Osteocyte (in vitro differentiated cells): ENCODE measurements around the gene AHR. TPM values are rescaled to one million over a fixed set of nuclear protein-coding genes. Genes with fewer than 3 reads are reported as not detected.
A peak's percentile ranks its signal among the peaks of the same experiment; 100 is the strongest.

Experiments
- DNase-seq: peaks from one replicate; pipeline ENCODE4 v3.0.0; 2021; ENCODE audit warnings: mixed read lengths; ENCODE audit not compliant: unreplicated experiment; ENCODE audit errors: extremely low spot score
- H3K27ac Mint-ChIP-seq: one replicate; pipeline ENCODE4 v1.8.0; 2021; ENCODE audit warnings: mild to moderate bottlenecking, mixed read lengths; ENCODE audit not compliant: unreplicated experiment
- H3K27me3 Mint-ChIP-seq: one replicate; pipeline ENCODE4 v1.8.0; 2021; ENCODE audit warnings: mixed read lengths; ENCODE audit not compliant: unreplicated experiment
- H3K36me3 Mint-ChIP-seq: one replicate; pipeline ENCODE4 v1.8.0; 2021; ENCODE audit warnings: mixed read lengths; ENCODE audit not compliant: unreplicated experiment
- H3K4me1 Mint-ChIP-seq: one replicate; pipeline ENCODE4 v1.8.0; 2021; ENCODE audit warnings: mixed read lengths; ENCODE audit not compliant: unreplicated experiment
- H3K4me3 Mint-ChIP-seq: one replicate; pipeline ENCODE4 v1.8.0; 2021; ENCODE audit warnings: mild to moderate bottlenecking, moderate library complexity, mixed read lengths; ENCODE audit not compliant: unreplicated experiment
- H3K9me3 Mint-ChIP-seq: one replicate; pipeline ENCODE4 v1.8.0; 2021; ENCODE audit warnings: mixed read lengths; ENCODE audit not compliant: unreplicated experiment
- total RNA-seq: library from RNA; stranded (reverse); gene quantifications from 2 replicates; pipeline ENCODE4 v1.2.1, GENCODE V29; 2021
- TF ChIP-seq, protein P1 (sequence below): fragments of 200-600 bp; sonication (generic); IDR thresholded peaks from 2 replicates; pipeline ENCODE4 v1.5.0; 2021; ENCODE audit warnings: antibody characterized with exemption, mild to moderate bottlenecking, moderate library complexity

Gene AHR
- total RNA-seq, 1 donor from 2014 or later = 270 TPM

DNA sequence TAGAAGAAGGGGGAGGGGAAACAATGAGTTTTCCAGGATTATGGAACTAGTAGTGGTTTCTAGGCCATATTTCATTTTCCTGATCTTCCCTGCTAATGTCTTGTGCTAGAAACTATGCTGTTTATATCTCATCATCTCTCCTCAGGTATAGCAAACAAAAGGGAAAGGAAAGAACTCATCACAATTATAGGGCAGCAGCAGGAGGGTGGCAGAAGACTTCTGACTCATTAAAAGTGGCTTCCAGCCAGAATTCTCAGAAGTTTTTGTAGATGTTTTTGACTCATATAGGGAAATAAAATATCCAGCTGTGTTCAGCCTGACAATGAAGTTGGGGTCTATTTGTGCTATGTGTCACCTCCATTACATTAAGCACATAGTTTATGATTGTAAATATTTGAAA lies 6.5 kb downstream of the AHR start:
- H3K27ac Mint-ChIP-seq = no peak overlapping the region

DNA sequence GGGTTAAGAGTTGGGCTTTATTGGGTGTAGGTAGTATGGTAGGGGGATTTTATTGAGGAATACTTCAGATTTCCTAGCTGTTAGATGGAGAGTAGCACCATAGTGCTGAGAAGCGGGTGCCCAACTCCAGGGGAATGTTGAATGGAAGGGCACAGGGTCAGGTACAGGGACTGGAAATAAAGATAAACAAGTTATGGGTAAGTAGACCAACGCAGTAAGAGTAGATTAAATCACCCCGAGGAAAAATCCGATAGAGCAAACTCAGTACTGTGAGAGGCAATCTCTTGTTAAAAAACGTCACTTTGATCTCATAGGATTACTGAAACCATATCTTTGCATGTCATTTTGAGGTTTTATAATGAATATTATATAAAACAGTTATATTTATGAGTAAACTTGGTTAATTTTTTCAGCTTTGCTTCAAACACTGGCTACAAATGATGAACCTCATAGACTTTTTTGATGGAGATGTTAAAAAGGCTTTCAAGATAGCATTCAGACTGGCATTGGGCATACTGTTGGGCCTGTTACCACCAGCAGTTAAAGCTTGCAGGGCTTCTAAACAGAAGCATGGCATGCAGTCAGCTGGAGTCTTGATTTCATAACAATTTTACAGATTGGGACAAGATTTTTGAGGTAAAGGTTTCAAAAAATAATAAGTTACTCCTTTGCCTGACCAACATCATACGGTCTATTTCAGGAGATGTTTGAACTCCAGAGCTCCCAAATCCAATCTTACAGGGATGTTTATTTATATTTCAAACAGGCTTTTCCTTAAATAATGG lies 7.1 kb downstream of the AHR start:
- Mint-ChIP-seq H3K4me3 (peak overlapping the region; percentile 77), H3K9me3 (no peaks in the 10 kb centered on the region), H3K4me1 (peaks cover 28% of the 10 kb centered on the region), H3K36me3 (peaks cover 4% of the 10 kb centered on the region), H3K27ac (no peak overlapping the region), H3K27me3 (no peaks in the 10 kb centered on the region)
- TF ChIP-seq, protein P1, sequence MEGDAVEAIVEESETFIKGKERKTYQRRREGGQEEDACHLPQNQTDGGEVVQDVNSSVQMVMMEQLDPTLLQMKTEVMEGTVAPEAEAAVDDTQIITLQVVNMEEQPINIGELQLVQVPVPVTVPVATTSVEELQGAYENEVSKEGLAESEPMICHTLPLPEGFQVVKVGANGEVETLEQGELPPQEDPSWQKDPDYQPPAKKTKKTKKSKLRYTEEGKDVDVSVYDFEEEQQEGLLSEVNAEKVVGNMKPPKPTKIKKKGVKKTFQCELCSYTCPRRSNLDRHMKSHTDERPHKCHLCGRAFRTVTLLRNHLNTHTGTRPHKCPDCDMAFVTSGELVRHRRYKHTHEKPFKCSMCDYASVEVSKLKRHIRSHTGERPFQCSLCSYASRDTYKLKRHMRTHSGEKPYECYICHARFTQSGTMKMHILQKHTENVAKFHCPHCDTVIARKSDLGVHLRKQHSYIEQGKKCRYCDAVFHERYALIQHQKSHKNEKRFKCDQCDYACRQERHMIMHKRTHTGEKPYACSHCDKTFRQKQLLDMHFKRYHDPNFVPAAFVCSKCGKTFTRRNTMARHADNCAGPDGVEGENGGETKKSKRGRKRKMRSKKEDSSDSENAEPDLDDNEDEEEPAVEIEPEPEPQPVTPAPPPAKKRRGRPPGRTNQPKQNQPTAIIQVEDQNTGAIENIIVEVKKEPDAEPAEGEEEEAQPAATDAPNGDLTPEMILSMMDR = no peak
- DNase-seq = no peak

More for the DNA sequence above, 6.5 kb downstream of the AHR start:
- Mint-ChIP-seq H3K4me3 (peak overlapping the region; percentile 77), H3K9me3 (no peaks in the 10 kb centered on the region), H3K36me3 (peaks cover 11% of the 10 kb centered on the region), H3K4me1 (peaks cover 22% of the 10 kb centered on the region), H3K27me3 (no peaks in the 10 kb centered on the region)
- TF ChIP-seq, protein P1 = no peak
- no peak for DNase-seq

- TF ChIP-seq, protein P1 = no peak
- no peak for DNase-seq
- Mint-ChIP-seq H3K4me1 (peaks cover 38% of the 10 kb centered on the region), H3K27ac (no peak overlapping the region), H3K36me3 (peaks cover 13% of the 10 kb centered on the region), H3K9me3 (no peaks in the 10 kb centered on the region), H3K27me3 (no peaks in the 10 kb centered on the region), H3K4me3 (no peak overlapping the region)
These were observed 8.5 kb downstream of the AHR start for GRCh38 chr7:17307000-17307399.

DNA sequence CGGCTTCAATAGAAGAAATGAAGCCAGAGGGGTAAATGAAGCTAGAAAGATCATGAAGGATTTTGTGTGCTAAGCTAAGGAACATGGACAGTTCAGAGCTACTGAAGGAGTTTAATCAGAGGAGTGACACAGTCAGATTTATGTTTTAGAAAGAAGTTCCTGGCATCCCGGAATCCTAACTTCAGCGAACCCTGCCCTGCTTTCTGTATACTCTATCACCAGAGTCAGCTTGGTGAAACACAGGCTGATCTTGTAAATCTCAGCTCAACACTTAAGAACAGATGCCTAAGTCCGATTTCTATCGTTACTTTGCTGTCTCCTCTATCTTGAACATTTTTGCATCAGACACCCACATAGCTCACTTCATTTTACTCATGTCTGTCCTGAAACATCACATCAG lies 9.1 kb downstream of the AHR start:
- H3K4me3 Mint-ChIP-seq = no peak overlapping the region
- peaks cover 44% of the 10 kb centered on the region for H3K4me1 Mint-ChIP-seq
- TF ChIP-seq, protein P1 = no peak
- H3K27ac Mint-ChIP-seq = no peak overlapping the region
- peaks cover 16% of the 10 kb centered on the region for H3K36me3 Mint-ChIP-seq
- no peaks in the 10 kb centered on the region for H3K27me3 Mint-ChIP-seq
- no peaks in the 10 kb centered on the region for H3K9me3 Mint-ChIP-seq
- no peak for DNase-seq

GRCh38 chr7:17307969-17308648 lies 9.7 kb downstream of the AHR start:
- no peaks in the 10 kb centered on the region for H3K27me3 Mint-ChIP-seq
- H3K36me3 Mint-ChIP-seq = peaks cover 22% of the 10 kb centered on the region
- no peak overlapping the region for H3K4me3 Mint-ChIP-seq
- no peak for DNase-seq
- TF ChIP-seq, protein P1 = no peak
- no peaks in the 10 kb centered on the region for H3K9me3 Mint-ChIP-seq
- no peak overlapping the region for H3K27ac Mint-ChIP-seq
- H3K4me1 Mint-ChIP-seq = peaks cover 49% of the 10 kb centered on the region
